ENCODE results near the gene TRIOBP.
"Not testable (repeated sequence)": the region's sequence is repeated elsewhere in the genome, so short reads cannot be mapped to it uniquely, and the experiment has no call there.

The TRIOBP gene

GRCh38 chr22:37775785-37776638 is 79.2 kb downstream of the TRIOBP start:
- no peak for DNase-seq (ENCODE audit: low read depth)

- DNase-seq (ENCODE audit: low read depth) = no peak
Observed at GRCh38 chr22:37776639-37777005, 79.8 kb downstream of the TRIOBP start.

GRCh38 chr22:37777122-37777687 is 80.4 kb downstream of the TRIOBP start:
- peak; percentile 63 for DNase-seq (ENCODE audit: low read depth)

DNA sequence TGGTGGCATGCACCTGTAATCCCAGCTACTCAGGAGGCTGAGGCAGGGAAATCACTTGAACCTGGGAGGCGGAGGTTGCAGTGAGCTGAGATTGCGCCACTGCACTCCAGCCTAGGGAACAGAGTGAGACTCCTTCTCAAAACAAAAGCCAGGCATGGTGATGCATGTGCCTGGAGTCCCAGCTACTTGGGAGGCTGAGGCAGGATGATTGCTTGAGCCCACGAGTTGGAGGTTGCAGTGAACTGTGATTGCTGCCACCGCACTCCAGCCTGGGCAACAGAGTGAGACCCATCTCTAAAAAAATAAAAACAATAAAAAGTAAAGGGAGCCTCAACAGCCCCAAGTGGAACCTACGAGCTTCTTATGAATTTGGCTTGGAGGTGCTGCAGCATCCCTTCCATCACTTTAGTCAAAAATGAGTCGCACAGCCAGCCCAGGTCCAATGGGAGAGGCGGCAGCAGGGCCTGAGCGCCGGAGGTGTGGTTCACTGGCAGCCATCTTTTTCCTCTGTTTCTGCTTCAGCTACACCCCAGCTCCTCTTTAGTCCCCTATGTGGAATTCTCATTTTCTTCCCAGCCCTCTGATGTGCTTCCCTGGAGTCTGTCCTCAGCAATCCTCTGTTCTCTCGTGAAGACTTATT is 81.6 kb downstream of the TRIOBP start:
- no peak for DNase-seq (ENCODE audit: low read depth)

- no peak for DNase-seq (ENCODE audit: low read depth)
Observed at GRCh38 chr22:37781434-37782059, 84.7 kb downstream of the TRIOBP start.

DNA sequence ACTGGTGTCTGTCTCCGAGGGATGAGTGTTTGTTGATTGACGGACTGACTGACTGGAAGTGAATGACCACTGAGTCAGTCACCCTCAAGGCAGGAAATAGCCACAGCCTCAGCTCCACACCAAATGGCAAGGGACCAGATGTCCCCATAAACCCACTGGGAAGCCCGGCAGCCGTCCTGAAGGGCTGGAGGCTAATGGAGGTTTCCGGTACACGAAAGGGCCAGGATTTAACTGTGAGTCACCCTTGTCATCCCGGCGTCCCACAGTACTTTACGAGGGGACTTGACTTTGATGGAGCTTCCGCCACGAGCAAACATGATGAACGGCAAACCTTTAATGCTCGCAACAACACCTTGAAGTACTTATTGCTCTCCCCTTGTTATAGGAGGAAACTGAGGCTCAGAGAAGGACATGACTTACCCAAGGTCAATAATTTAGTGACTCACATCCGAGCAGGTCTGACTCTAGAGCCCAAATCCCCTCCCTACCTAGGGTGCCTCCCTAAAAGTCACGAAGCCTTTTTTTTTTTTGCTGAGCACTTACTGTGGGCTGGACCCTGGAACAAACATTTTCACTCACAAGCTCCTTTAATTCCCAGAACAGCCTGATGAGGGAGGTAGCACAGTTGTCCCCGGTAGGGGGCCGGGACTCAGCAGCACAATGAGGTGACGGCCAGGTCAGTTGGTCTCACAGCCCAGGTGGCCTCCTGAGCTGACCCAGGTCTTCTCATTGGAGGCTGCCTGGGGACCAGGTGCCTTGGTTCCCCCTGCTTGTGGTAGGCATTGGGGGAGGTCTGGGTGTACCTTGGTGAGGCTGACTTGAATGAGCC is 85.7 kb downstream of the TRIOBP start:
- no peak for DNase-seq (ENCODE audit: low read depth)

GRCh38 chr22:37784829-37785495 is 88.1 kb downstream of the TRIOBP start:
- no peak for DNase-seq (ENCODE audit: low read depth)

- no peak for DNase-seq (ENCODE audit: low read depth)
Observed at GRCh38 chr22:37790234-37790633, 93.4 kb downstream of the TRIOBP start.

DNA sequence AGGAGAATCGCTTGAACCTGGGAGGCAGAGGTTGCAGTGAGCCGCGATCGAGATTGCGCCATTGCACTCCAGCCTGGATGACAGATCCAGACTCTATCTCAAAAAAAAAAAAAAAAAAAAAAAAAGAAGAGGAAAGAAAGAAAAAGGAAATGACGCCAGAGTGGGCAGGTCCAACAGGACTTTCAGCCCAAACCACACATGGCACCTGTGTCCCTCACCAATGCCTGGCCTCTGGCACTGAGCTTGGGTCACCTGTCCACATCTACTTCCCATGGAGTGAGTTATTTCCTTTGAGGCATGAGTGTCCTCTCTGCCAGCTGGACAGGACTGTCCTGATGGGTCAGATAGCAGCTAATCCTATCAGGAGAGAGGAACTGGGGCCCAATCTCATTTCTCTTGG is 95.6 kb downstream of the TRIOBP start:
- no peak for DNase-seq (ENCODE audit: low read depth)

GRCh38 chr22:37794376-37794775 is 97.5 kb downstream of the TRIOBP start:
- no peak for DNase-seq (ENCODE audit: low read depth)

DNA sequence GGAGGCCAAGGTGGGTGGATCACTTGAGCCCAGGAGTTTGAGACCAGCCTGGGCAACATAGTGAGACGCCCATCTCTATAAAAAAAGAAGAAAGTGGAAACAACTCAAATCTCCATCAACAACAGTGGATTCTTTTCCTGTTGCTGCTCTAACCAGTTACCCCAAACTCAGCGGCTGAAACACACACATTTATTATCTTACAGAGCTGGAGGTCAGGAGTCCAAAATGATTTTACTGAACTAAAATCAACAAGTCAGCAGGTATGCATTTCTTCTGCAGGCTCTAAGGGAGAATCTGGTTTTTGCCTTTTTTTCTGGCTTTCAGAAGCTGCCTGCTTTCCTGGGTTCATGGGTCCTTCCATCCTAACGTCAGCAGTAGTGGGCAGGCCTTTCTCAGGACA is 99.2 kb downstream of the TRIOBP start:
- no peak for DNase-seq (ENCODE audit: low read depth)

- not testable (repeated sequence) for DNase-seq (ENCODE audit: low read depth)
Observed at GRCh38 chr22:37797259-37797658, 100.4 kb downstream of the TRIOBP start.

GRCh38 chr22:37797874-37798500 is 101.1 kb downstream of the TRIOBP start:
- DNase-seq (ENCODE audit: low read depth) = no peak

DNA sequence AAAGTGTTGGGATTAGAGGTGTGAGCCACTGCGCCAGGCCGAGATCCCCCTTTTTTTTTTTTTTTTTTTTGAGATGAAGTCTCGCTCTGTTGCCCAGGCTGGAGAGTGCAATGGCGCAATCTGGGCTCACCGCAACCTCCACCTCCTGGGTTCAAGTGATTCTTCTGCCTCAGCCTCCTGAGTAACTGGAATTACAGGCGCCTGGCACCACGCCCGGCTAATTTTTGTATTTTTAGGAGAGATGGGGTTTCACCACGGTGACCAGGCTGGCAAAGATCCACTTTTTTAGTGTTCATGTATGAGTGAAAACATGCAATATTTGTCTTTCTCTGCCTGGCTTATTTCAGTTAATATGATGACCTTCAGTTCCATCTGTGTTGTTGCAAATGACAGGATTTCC is 103.1 kb downstream of the TRIOBP start:
- DNase-seq (ENCODE audit: low read depth) = not testable (repeated sequence)

- no peak for DNase-seq (ENCODE audit: low read depth)
Observed at GRCh38 chr22:37801946-37802309, 105.1 kb downstream of the TRIOBP start.

DNA sequence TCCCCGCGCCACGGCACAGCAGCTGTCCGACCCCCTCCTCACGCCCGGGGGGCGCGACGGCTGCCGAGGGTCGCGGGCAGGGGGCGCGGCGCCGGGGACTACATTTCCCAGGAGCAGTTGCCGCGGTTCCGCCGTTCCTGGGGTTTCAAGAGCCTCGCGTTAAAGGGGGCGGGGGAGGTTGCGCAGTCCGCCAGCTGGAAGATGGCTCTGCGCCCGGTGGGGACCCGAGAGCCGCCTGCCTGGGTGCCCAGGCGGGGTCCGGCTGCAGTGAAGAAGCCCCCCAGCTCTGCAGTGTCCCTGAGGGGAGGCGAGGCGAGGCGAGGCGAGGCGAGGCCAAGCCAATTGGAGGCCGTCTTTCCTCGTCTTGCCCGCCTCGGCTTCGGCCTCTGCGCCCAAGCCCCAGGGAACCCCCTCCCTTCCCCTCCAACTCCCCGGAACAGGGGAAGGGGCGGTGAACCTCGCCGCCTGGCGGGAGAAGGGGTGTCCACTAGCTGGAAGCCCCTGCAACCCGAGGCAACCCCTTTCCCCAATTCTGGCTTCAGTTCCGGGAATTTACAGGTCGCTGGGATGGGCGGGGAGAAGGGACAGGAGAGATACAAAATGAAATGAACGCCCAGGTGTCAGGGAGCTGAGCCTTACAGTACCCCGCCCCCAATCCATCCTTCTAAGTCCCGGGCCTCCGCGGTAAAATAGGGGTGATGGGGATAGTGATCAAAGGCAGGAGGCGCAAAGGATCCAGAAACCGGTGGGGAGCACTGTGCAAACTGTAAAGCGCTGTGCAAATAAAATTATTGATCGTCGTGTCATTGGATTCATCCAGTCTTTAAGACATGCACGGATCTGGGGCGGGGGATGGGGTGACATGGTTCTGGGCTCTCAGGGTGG is 105.7 kb downstream of the TRIOBP start:
- no peak for DNase-seq (ENCODE audit: low read depth)

DNA sequence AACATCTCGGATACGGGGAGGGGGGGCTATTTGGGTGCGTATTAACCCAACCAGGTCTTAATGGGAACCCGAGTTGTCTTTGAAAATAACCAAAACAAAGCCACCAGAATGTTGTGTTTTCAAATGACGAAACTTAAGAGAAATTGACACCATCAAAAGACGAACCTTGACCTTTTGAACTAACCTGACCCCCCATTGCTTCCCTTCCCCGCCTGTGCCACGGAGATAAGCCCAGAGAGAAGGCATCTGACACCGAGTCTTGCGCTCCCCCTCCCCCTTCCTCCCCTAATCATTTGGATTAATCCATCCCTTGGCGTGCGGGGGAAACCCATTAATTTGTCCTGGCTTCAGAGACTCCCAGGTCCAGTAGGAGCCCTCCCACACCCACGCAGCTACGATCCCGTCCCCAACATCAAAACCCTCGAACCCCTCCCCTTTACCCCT is 106.4 kb downstream of the TRIOBP start:
- no peak for DNase-seq (ENCODE audit: low read depth)

- DNase-seq (ENCODE audit: low read depth) = no peak
Observed at GRCh38 chr22:37803639-37804351, 106.9 kb downstream of the TRIOBP start.

DNA sequence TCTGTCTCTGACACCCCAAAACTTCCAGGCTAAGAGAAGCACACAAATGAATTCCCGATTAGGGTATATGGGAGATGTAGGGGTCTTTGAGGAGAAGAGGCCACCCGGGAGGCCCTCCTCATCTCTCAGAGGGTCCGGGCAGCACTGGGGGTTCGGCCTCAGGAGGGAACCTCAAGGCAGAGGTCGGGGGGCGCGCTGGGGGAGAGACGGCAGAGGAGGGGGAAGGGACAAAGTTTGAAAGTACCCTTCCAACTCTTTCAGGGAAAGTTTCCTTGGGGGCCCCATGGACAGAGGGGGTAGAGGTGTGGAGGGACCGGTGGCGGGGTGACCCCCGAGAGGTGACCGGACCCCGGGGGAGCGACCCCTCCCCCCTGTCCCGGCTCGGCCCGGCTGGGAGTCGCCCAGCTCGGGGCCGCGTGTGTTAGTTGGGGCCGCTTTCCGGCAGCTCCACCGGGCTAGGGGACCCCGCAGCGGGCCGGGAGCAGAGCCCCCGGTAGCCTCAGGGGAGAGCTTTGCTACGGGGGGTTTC is 107.6 kb downstream of the TRIOBP start:
- DNase-seq (ENCODE audit: low read depth) = no peak
